GM12878 (cell line): Measurements from ENCODE around the gene ZNF691. TPM values are rescaled to one million over a fixed set of nuclear protein-coding genes. Genes with fewer than 3 reads are reported as not detected.

Source experiments
- ATAC-seq: fragments of 200-7000 bp; cut with Tn5 transposase; 3 replicates; pipeline ENCODE4 v1.9.1; 2020; ENCODE audit warnings: mild to moderate bottlenecking, moderate library complexity
- BruUV-seq: library from RNA; stranded (reverse); fragments of 400-500 nt; replicated peaks from 2 replicates; lab custom pipeline; 2021; lab: Mats Ljungman, UMichigan
- CTCF ChIA-PET: fragments of 300-600 bp; sonication (Branson Sonifier 250); formaldehyde crosslinking; extraction: SDS; loops from one replicate; lab custom pipeline; 2021; ENCODE audit warnings: inconsistent platforms; lab: Yijun Ruan, JAX
- POLR2A ChIA-PET: fragments of 350-600 bp; formaldehyde crosslinking; extraction: SDS; loops from one replicate; lab custom pipeline; 2021; ENCODE audit warnings: inconsistent platforms; lab: Charles Lee
- RAD21 ChIA-PET: fragments of 300-600 bp; sonication (Branson Sonifier 250); formaldehyde crosslinking; loops from one replicate; lab custom pipeline; 2023; ENCODE audit warnings: antibody characterized with exemption; ENCODE audit not compliant: unreplicated experiment; lab: Charles Lee
- SMC1A ChIA-PET: fragments of 300-600 bp; sonication (Branson Sonifier 250); formaldehyde crosslinking; loops from one replicate; lab custom pipeline; 2023; ENCODE audit not compliant: unreplicated experiment, uncharacterized antibody; lab: Charles Lee
- DNase-seq: peaks from one replicate; pipeline ENCODE4 v3.0.0-alpha.2; 2011; ENCODE audit warnings: low read depth, low spot score
- FAIRE-seq: peaks from 3 replicates; lab custom pipeline; 2011; peaks lifted over from hg19 to GRCh38; lab: Jason Lieb, UNC
- H2AFZ ChIP-seq: 2 replicates; pipeline ENCODE4 v1.6.0; 2011; ENCODE audit warnings: low read depth, low read length, control low read depth; ENCODE audit not compliant: control insufficient read depth
- H3K27ac ChIP-seq: 2 replicates; pipeline ENCODE4 v1.5.1; 2011; ENCODE audit warnings: control low read depth; ENCODE audit not compliant: control insufficient read depth, insufficient read depth
- H3K27me3 ChIP-seq, 2 experiments: replicated peaks in 1 of 2; 2 replicates each; pipeline versions ENCODE4 v1.6.0 to v1.6.1; 2011; ENCODE audit warnings: low read length in 1 of 2; ENCODE audit not compliant: control insufficient read depth in 2 of 2, insufficient read depth in 2 of 2
- H3K36me3 ChIP-seq, 2 experiments: 2 replicates each; pipeline ENCODE4 v1.5.1; 2011; ENCODE audit warnings: low read length in 1 of 2; ENCODE audit not compliant: control insufficient read depth in 2 of 2, insufficient read depth in 2 of 2
- H3K4me1 ChIP-seq: 2 replicates; pipeline ENCODE4 v1.6.1; 2011; ENCODE audit warnings: mild to moderate bottlenecking, low read length, moderate library complexity, mixed read lengths; ENCODE audit not compliant: control insufficient read depth, insufficient read depth
- H3K4me2 ChIP-seq: 2 replicates; pipeline ENCODE4 v1.6.0; 2011; ENCODE audit warnings: control low read depth; ENCODE audit not compliant: control insufficient read depth, insufficient read depth
- H3K4me3 ChIP-seq: fragments of 200-600 bp; sonication (generic); 2 replicates; pipeline ENCODE4 v1.5.1; 2016
- H3K79me2 ChIP-seq: 2 replicates; pipeline ENCODE4 v1.6.0; 2011; ENCODE audit warnings: low read length; ENCODE audit not compliant: control insufficient read depth, insufficient read depth
- H3K9ac ChIP-seq: 2 replicates; pipeline ENCODE4 v1.8.0; 2011; ENCODE audit warnings: low read length, control low read depth, mixed read lengths; ENCODE audit not compliant: control insufficient read depth, insufficient read depth
- H3K9me3 ChIP-seq: replicated peaks from 3 replicates; pipeline ENCODE4 v1.5.1; 2011; ENCODE audit warnings: mild to moderate bottlenecking, low read length; ENCODE audit not compliant: control insufficient read depth, insufficient read depth
- H4K20me1 ChIP-seq: 2 replicates; pipeline ENCODE4 v1.6.0; 2011; ENCODE audit not compliant: control insufficient read depth, insufficient read depth
- EP300 ChIP-seq, 2 experiments: fragments of 150-350 bp in 1 of 2; IDR thresholded peaks; 2 replicates each; pipeline ENCODE4 v1.6.1; 2011 to 2012; ENCODE audit warnings: low read depth in 2 of 2, low read length in 2 of 2, borderline replicate concordance in 1 of 2, improper control_type of control experiment in 1 of 2, inconsistent platforms in 1 of 2; ENCODE audit not compliant: control insufficient read depth in 1 of 2
- MXI1 ChIP-seq: fragments of 150-350 bp; IDR thresholded peaks from 2 replicates; pipeline ENCODE4 v1.6.1; 2011; ENCODE audit warnings: low read depth, mild to moderate bottlenecking, inconsistent platforms, low read length, improper control_type of control experiment
- RELB ChIP-seq: fragments of 450-650 bp; IDR thresholded peaks from 2 replicates; pipeline ENCODE4 v1.6.1; 2017; ENCODE audit warnings: low read depth, mild to moderate bottlenecking, moderate library complexity
- STAT1 ChIP-seq: fragments of 450-650 bp; conservative IDR thresholded peaks from 2 replicates; pipeline ENCODE4 v1.6.1; 2014; ENCODE audit warnings: antibody characterized with exemption, mild to moderate bottlenecking
- WGBS: methylation state at CpG from one replicate; pipeline ENCODE4 v1.1.6; 2016; ENCODE audit warnings: low lambda C conversion rate; ENCODE audit not compliant: insufficient replicate concordance, insufficient coverage; ENCODE audit errors: missing lambda C conversion rate; 5-methylcytosine and 5-hydroxymethylcytosine counted together
- in situ Hi-C: fragments of 300-500 bp; cut with MboI; formaldehyde crosslinking; loops from 9 replicates; pipeline ENCODE4 v1.14.3; 2018; ENCODE audit warnings: mixed read lengths
- intact Hi-C: fragments of 100-400 bp; cut with micrococcal nuclease; formaldehyde crosslinking; loops from one replicate; pipeline ENCODE4 v1.14.2; 2022; ENCODE audit not compliant: unreplicated experiment
- polyA plus RNA-seq, 11 experiments: library from polyadenylated mRNA; depleted of rRNA in 4 of 11; unstranded in 6 of 11; stranded (reverse) in 5 of 11; fragments of >200 nt; fragmentation: Nextera tagmentation in 4 of 11; fragmentation: Illumina TruSeq in 1 of 11; extraction: Ambion mirVana in 4 of 11; extraction: Trizol in 1 of 11; gene quantifications; 1 replicate in 1 of 11; 2 replicates in 10 of 11; pipeline versions ENCODE4 v1.2.1 to v1.2.3, GENCODE V29; 2011 to 2016; ENCODE audit warnings: inconsistent platforms in 2 of 11, missing spikeins in 2 of 11, low read depth in 1 of 11
- total RNA-seq, 4 experiments: library from RNA; depleted of rRNA in 3 of 4; stranded (reverse); fragments of >200 nt in 3 of 4; fragmentation: Illumina TruSeq in 1 of 4; extraction: Trizol in 1 of 4; gene quantifications; 2 replicates each; pipeline versions ENCODE4 v1.2.1 to v1.2.3, GENCODE V29; 2013 to 2021
- TF ChIP-seq, protein P1 (sequence below): fragments of 150-350 bp; IDR thresholded peaks from 2 replicates; pipeline ENCODE4 v1.6.1; 2014; ENCODE audit warnings: mild to moderate bottlenecking, low read depth, low read length
- TF ChIP-seq, protein P2 (sequence below): fragments of 450-650 bp; IDR thresholded peaks from 2 replicates; pipeline ENCODE4 v1.6.1; 2016; ENCODE audit warnings: mild to moderate bottlenecking

The ZNF691 gene
- total and polyA plus RNA-seq, 10 of the 15 experiments (the other 5 are each of a cell fraction or from before 2014, with no cell fraction given), result 8.5 to 16.2 (median 12.2) TPM

- in situ Hi-C loops (no loop called here), intact Hi-C loops (loop anchor here (5.0 kb wide), 1 partner anchor 79 kb away; the partner anchor contains the start of genes C1orf50 and P3H1)
- no peaks in the 10 kb centered on the region for H3K27me3 ChIP-seq
- peak overlapping the region; percentile 70 for H2AFZ ChIP-seq
- ChIA-PET CTCF (interaction anchor here (0.6 to 3.4 kb wide), 30 partner anchors 8 to 619 kb away, joined by 3 to 21 read pairs (median 4); partner anchors contain the start of genes C1orf50, ERMAP, P3H1 and PPIH), RAD21 (interaction anchor here (0.7 to 3.5 kb wide), 10 partner anchors 28 to 227 kb away, joined by 3 to 19 read pairs (median 6); partner anchors contain the start of genes C1orf50, ERMAP, P3H1 and SVBP), POLR2A (interaction anchor here (0.7 to 4.8 kb wide), 12 partner anchors 8 to 809 kb away, joined by 3 to 53 read pairs (median 6); partner anchors contain the start of genes C1orf50, ERMAP, P3H1 and SVBP), SMC1A (interaction anchor here (0.8 to 3.8 kb wide), 18 partner anchors 8 to 352 kb away, joined by 3 to 27 read pairs (median 4); partner anchors contain the start of genes C1orf50, ERMAP, P3H1 and SVBP)
- peak overlapping the region; percentile 61 for H3K9ac ChIP-seq
- TF ChIP-seq, protein P1, sequence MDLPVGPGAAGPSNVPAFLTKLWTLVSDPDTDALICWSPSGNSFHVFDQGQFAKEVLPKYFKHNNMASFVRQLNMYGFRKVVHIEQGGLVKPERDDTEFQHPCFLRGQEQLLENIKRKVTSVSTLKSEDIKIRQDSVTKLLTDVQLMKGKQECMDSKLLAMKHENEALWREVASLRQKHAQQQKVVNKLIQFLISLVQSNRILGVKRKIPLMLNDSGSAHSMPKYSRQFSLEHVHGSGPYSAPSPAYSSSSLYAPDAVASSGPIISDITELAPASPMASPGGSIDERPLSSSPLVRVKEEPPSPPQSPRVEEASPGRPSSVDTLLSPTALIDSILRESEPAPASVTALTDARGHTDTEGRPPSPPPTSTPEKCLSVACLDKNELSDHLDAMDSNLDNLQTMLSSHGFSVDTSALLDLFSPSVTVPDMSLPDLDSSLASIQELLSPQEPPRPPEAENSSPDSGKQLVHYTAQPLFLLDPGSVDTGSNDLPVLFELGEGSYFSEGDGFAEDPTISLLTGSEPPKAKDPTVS, result no peak
- no peak for TF ChIP-seq STAT1
- TF ChIP-seq MXI1, result peak; percentile 22
- 0 out of 4 replicates have a peak, but pooled peaks of 1 of the 2 experiments have one; percentile 10 for TF ChIP-seq EP300 (IDR thresholded peaks at IDR 0.05; ENCODE audit: borderline replicate concordance in 1 of 2, control insufficient read depth in 1 of 2, low read depth in 2 of 2, low read length in 2 of 2)
- 0 out of 2 replicates have a peak, but pooled peaks have one; percentile 10 for TF ChIP-seq RELB
- TF ChIP-seq, protein P2, sequence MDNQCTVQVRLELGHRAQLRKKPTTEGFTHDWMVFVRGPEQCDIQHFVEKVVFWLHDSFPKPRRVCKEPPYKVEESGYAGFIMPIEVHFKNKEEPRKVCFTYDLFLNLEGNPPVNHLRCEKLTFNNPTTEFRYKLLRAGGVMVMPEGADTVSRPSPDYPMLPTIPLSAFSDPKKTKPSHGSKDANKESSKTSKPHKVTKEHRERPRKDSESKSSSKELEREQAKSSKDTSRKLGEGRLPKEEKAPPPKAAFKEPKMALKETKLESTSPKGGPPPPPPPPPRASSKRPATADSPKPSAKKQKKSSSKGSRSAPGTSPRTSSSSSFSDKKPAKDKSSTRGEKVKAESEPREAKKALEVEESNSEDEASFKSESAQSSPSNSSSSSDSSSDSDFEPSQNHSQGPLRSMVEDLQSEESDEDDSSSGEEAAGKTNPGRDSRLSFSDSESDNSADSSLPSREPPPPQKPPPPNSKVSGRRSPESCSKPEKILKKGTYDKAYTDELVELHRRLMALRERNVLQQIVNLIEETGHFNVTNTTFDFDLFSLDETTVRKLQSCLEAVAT, result peak; percentile 56
- H3K36me3 ChIP-seq, result peaks cover 0 to 2% of the 10 kb centered on the region in 2 experiments; a peak in 2 of 4 replicates
- H3K9me3 ChIP-seq, result no peaks in the 10 kb centered on the region; the same call in 1 of the 3 replicates
- WGBS, result 44% methylated on average over 10 of the region's 10 CpGs
- BruUV-seq, result TSS peak; percentile 92
- no peaks in the 10 kb centered on the region for H4K20me1 ChIP-seq
- H3K27ac ChIP-seq, result peak overlapping the region; percentile 28
- H3K4me3 ChIP-seq, result peak overlapping the region; percentile 73
- DNase-seq, result no peak
- H3K4me2 ChIP-seq, result peak overlapping the region; percentile 23
- no peaks in the 10 kb centered on the region for H3K4me1 ChIP-seq
- peaks cover 30% of the 10 kb centered on the region for H3K79me2 ChIP-seq
- FAIRE-seq, result peak; percentile 44
- peak; percentile 23 for ATAC-seq
These were observed 552 bp upstream of the ZNF691 start for GRCh38 chr1:42845866-42846256.
